Renal cortical epithelial cell (primary cell): ENCODE measurements around the gene UEVLD. TPM values are rescaled to one million over a fixed set of nuclear protein-coding genes. Genes with fewer than 3 reads are reported as not detected.
A peak's percentile ranks its signal among the peaks of the same experiment; 100 is the strongest.

ENCODE experiments used
- DNase-seq: peaks from one replicate; pipeline ENCODE4 v3.0.0-alpha.2; 2011; ENCODE audit warnings: low read depth
- total RNA-seq: library from RNA; depleted of rRNA; stranded (reverse); fragments of >200 nt; gene quantifications from 2 replicates; pipeline ENCODE4 v1.2.3, GENCODE V29; 2014

The UEVLD gene
- total RNA-seq, 1 donor from 2014 or later, result 46.6 TPM

DNA sequence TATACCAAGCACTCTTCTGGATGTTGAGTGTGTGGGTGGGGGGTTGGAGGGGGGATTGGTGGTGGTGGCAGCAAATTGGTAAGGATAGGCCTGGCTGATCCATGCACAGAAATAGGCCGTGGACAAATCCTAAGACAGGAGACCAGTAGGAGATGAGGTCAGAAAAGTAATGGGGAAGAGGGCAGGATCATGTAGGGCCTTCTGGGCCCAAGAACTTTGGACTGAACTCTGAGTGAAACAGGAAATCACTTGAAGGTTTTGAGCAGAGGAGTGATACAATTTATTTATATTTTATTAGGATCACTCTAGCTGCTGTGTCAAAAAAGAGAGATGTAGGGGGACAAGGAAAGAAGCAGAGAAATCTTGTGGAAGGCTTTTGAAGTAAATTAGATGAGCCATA lies 90.5 kb downstream of the UEVLD start:
- DNase-seq, result no peak

DNA sequence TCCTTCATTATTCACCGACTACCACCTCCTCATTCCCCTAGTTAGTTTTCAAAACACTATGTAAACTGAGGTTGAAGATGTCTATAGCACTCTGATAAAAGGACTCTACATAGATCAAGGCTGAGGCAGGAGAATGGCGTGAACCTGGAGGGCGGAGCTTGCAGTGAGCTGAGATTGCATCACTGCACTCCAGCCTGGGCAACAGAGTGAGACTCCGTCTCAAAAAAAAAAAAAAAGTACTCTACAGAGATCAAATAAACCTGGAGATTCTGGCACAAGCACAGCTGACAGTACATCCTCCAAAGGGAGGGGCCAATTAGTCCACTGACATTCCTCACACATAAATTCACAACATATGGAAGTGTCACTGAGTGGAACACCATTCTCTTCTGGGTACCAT lies 92.8 kb downstream of the UEVLD start:
- DNase-seq, result no peak

DNA sequence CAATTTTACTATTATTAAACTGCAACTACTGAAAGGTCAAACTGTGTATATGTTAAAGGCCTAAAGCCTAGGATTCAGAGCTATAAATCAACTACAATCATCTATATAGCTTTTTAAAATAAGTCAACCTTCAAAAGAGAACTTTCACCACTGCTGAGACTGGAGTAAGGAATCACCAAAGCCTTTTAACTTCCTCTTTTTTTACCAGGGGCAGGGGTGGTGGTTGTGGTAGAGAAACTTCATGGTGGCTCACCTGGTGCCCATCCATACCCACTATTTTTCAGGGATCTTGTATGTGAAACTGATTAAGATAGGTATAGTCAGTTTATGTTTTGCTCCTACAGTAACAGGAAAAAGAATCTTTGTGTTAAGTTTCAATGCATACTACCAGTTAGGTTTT lies 93.3 kb downstream of the UEVLD start:
- DNase-seq, result no peak

DNA sequence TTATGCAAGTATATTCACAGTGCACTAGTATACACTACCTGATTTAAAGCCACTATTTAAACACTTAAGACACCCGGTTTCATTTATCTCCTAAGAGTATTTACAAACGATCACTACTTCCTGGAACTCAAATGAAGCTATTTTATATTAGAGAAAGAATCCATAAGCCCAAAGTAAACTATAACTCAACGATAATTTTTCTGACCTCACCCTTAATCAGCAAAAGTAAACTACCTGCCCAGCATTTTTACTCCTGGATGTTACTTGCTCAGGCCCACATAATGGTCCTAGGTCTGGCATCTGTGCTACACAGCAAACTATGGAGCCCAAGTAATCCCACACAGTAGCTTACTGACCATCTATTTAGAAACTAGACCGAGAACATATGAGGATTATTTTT lies 95.2 kb downstream of the UEVLD start:
- no peak for DNase-seq

DNA sequence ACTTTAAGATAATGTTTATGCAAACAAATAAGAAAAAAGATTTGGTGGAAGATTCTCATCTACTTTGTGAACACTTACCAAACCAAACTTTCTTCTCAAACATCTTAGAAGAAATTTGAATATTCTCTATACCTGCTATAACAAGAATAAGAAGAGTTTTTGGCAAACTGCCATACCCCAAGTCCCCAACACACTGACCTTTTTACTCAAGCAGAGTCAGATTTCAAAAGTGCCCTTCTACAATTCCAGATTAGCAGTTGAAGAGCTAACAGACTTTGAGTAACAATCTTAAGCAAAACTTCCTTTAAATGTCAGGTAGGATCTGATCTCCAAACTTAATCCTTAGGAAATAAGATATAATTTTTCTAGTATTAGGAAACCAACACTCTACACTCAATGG lies 95.6 kb downstream of the UEVLD start:
- DNase-seq, result peak; percentile 13

DNA sequence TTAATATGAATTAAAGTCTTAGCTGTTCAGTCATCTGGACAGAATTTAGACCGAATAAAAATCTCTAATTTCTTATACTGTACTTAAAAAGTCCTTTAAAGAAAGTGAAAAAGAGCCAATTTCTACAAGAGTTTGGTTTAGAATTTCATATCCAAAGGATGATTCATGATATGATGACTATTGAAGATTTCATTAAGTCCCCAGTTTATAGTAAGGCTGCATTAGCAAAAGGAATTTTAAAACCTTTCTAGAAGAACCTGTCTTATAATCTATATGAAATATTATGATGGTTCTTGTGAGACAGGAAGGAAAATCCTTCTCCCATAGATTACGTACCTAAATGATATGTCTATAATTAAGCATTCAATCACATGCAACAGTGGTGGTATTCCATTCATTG lies 96.6 kb downstream of the UEVLD start:
- DNase-seq, result no peak

DNA sequence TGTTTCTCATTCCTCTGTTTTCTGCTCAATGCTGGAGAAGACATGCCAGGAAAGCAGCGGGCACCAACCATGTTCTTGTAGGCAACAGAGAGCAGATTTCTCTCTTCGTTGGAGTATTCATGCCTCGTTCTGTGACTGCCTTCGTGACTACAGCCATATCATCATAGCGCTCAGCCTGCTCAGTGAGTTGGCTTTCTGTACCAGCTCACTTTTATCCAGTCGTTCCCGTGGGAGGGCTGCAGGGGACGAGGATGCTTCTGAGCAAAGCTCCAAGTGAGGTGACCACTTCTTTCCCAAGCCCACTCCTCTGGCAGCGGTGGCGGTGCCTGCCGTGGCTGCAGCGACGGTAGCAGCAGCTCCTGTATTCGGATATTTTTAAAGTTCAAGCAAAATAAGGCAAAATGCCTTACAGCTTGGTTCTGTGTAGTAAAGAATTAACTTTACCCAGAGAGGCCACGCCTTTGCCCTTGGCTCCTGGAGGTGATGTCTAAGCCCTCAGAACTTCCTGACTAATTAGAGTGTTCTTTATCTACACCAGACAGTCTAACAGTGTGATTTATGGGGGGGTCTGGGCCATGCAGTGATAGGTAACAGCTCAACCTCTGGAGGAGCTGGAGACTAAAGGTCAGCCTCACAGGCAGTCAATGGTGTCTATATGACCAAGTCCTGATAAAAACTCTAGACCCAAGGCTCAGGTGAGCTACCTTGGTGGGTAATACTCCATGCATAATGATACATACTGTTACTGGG lies 97.6 kb downstream of the UEVLD start:
- DNase-seq, result peak; percentile 4

DNA sequence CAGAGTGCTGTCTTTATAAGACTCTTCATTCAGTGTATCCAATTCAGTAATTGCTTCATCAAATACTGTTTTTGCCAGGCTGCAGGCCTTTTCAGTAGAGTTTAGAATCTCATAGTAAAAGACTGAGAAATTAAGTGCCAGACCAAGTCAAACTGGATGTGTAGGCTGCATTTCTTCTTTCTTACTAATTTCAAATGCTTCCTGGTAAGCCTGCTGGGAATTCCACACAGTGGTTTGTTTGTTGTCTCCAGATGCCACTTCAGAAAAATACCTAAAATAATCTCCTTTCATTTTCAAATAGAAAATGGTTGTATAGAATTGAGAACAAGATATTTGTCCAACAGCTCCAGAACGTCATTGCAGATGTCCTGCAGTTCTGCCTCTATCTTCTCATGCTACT lies 98.2 kb downstream of the UEVLD start:
- DNase-seq, result peak; percentile 19

DNA sequence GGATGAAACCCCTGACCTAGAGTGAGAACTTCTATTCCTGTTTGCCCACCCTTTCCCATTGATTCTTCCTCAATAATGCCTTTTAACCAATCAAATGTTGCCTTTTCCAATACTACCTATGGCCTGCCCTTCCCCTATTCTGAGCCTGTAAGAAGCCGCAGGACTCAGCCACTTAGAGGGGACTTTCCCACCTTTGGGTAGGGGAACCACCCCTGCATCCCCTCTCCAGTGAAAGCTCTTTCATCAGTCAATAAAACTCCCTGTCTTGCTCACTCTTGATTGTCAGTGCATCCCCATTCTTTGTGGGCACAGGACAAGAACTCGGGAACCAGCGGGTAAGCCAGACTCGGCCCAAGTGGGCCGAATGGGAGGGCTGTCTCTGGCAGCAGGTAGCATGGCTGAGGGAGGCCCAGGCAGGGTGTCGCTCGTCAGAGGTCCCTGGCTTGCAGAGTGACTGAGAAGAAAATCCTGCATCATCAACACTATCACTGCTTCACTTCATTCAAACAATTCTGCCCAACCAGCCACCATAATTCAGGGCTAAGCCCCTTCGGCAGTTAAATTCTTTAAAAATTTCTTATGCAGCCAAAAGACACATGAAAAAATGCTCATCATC lies 102.5 kb downstream of the UEVLD start:
- no peak for DNase-seq

Other genes with a start within 250 kb of the UEVLD start
- gene LDHA, start 194.2 kb downstream of the UEVLD start, total RNA-seq, result 1,349 and 2,674 TPM in 2 replicates
- gene LDHC, start 176.4 kb downstream of the UEVLD start, total RNA-seq, result 0.20 TPM in 1 of 2 replicates, not detected in the other
- gene LDHAL6A, start 132.9 kb downstream of the UEVLD start, total RNA-seq, result not detected in 2 replicates
- gene TSG101, start 61.8 kb downstream of the UEVLD start, total RNA-seq, result 64.8 and 95.5 TPM in 2 replicates
- not detected in 2 replicates for gene MISFA, start 11.1 kb upstream of the UEVLD start, total RNA-seq
- gene SPTY2D1, start 45.6 kb upstream of the UEVLD start, total RNA-seq, result 16.8 and 26.9 TPM in 2 replicates
- 4.2 and 18.8 TPM in 2 replicates for gene TMEM86A, start 110.0 kb upstream of the UEVLD start, total RNA-seq
- gene IGSF22, start 137.5 kb upstream of the UEVLD start, total RNA-seq, result 0.35 and 0.45 TPM in 2 replicates
- gene PTPN5, start 203.1 kb upstream of the UEVLD start, total RNA-seq, result not detected in 2 replicates